ENCODE measurements around the gene ACKR4. TPM values are rescaled to one million over a fixed set of nuclear protein-coding genes. Genes with fewer than 3 reads are reported as not detected.
A peak's percentile ranks its signal among the peaks of the same experiment; 100 is the strongest.
"Not testable (repeated sequence)": the region's sequence is repeated elsewhere in the genome, so short reads cannot be mapped to it uniquely, and the experiment has no call there.

Gene ACKR4
- total RNA-seq, result not detected

DNA sequence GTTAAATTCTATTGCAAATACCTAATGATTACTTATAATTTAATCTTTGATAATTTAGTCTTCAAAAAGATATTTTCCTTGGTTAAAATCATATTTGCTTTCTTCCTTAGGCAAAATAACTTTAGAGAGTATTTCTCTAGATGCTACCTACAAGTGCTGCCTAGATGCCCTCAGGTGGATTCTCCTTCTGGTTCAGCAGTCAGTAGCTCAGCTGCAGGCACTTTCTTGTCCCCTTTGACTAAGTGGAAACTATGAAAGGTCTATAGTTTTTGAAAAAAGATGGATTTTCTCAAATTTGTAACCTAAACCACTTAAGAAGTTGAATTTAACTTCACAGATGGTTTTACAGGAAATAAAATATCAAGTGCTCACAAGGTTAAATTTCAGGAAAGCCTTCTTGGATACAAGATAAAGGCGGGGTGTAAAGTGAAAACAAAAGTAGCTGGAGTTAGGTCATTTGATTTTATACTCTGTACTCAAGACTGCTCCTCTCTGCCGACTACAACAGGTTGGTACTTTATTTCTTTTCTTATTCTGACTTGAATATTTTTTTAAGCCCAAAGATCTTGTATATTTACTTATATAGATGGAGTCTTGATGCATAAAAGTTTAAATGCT, at the start of gene ACKR4:
TSS of gene ACKR4 (plus strand) at position 455 of the 618 bp plus-strand sequence. CDS start 3,128 bp downstream, outside the sequence.
- no peaks in the 10 kb centered on the region for H3K27me3 Mint-ChIP-seq (ENCODE audit: low read depth)
- no peak within 1 kb of the TSS for H3K27ac Mint-ChIP-seq
- intact Hi-C loops (cut with micrococcal nuclease), result no loop called here
- CTCF ChIA-PET, result interaction anchor here (0.6 kb wide), 1 partner anchor 780 kb away, joined by 3 read pairs; no protein-coding TSS in a partner anchor
- peaks cover 3% of the 10 kb centered on the region for H3K4me1 Mint-ChIP-seq (ENCODE audit: low read depth)
- no peak for DNase-seq
- no peak within 1 kb of the TSS for H3K4me3 Mint-ChIP-seq
- peaks cover 25% of the 10 kb centered on the region for H3K36me3 Mint-ChIP-seq (ENCODE audit: low read depth)
- H3K9me3 Mint-ChIP-seq, result no peaks in the 10 kb centered on the region

DNA sequence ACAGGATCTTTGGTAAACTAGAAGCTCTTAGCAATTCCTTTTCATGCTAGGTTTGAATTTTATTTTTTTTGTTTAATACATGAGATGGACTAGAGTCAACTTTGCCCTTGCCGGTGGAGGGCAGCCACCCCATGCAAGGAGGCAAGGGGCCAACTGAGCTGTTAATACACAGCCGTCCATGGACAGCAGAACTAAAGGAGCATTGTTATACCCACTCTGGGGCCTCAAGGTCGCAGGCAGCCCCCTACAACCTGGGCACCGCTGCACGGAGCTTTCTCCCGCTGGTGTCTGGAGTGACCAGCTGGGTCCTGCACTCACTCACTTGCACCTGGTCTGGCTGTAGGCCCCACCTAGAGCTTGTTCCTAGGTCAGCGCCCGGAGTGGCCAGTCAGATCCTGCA, 47.9 kb upstream of the ACKR4 start:
- H3K36me3 Mint-ChIP-seq (ENCODE audit: low read depth), result no peaks in the 10 kb centered on the region
- peaks cover 18% of the 10 kb centered on the region for H3K4me1 Mint-ChIP-seq (ENCODE audit: low read depth)
- no peaks in the 10 kb centered on the region for H3K27me3 Mint-ChIP-seq (ENCODE audit: low read depth)
- CTCF ChIA-PET, result interaction anchor here (1.3 to 1.5 kb wide), 2 partner anchors 92 to 94 kb away, joined by 3 read pairs; no protein-coding TSS in a partner anchor
- no peak overlapping the region for H3K4me3 Mint-ChIP-seq
- DNase-seq, result no peak
- H3K9me3 Mint-ChIP-seq, result no peaks in the 10 kb centered on the region
- intact Hi-C loops (cut with micrococcal nuclease), result no loop called here
- no peak overlapping the region for H3K27ac Mint-ChIP-seq

DNA sequence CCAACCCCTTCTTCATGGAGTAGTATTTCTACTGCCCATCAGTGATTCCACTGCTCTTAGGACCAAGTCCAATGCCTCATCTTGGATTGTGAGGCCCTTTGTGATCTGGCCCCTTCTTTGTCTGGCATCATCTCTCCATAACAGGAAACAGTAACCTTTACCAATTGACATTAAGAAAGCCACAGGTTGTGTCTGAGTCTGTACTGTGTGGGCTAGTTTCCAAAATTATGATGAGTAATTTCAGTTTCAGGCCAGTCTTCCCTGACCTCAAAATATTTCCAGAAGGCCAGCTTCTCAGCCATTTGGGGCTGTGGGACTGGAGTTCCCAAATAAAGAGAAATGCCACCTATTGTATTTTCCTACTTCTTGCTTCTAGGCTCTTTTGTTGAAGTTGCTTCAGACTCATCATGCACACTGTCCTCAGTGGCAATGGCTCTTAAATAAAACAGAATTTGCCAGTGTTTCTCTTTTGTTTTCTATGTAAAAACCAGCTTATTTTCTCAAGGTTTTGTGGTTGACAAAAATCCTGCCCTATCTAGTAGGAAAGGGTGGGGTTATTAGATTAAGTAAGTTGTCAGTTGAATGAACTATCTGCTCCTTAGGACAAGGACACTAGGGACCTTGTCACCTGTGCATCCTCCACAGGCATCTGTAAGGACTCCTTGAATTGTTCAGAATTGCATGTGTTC, 47.0 kb upstream of the ACKR4 start:
- H3K27ac Mint-ChIP-seq, result peak overlapping the region; percentile 24
- no peaks in the 10 kb centered on the region for H3K9me3 Mint-ChIP-seq
- H3K4me1 Mint-ChIP-seq (ENCODE audit: low read depth), result peaks cover 17% of the 10 kb centered on the region
- no peaks in the 10 kb centered on the region for H3K36me3 Mint-ChIP-seq (ENCODE audit: low read depth)
- H3K4me3 Mint-ChIP-seq, result no peak overlapping the region
- intact Hi-C loops (cut with micrococcal nuclease), result no loop called here
- CTCF ChIA-PET, result interaction anchor here (2.1 kb wide), 1 partner anchor 14 kb away, joined by 6 read pairs; no protein-coding TSS in a partner anchor
- no peak for DNase-seq
- no peaks in the 10 kb centered on the region for H3K27me3 Mint-ChIP-seq (ENCODE audit: low read depth)

DNA sequence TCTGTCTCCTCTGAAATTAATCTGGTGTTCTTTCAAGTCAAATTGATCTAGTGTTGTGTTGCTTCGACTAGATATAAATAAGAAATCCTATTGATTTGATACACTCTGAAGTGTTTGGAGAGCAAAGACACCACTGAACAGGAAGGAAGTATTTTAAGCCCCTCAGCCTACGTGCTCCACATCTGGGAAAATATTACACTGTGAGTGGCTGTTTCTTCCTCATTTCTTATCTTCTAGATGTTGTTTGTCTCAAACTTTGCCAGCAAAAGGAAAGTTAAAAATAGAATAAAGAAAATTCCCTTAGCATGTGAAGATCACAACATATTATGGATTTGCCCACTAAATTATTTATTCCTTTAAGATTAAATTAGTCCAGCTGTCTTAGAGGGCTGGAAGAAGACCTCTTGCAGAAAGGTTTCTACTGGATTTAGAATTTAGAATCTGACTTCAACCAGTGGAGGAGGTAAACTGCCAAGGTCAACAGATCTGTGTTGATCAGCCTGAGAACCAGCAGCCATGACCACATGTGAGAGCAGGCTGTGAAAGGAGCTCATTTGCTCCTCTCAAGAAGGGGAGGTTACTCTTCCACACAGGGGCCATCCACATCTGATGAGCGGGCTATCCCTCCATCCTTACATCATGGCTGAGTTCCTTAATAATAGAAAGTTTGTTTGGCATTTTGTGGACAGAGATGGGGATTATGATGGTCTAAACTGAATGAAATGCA, 46.3 kb upstream of the ACKR4 start:
- Mint-ChIP-seq H3K4me3 (no peak overlapping the region), H3K36me3 (ENCODE audit: low read depth) (peaks cover under 1% of the 10 kb centered on the region), H3K9me3 (no peaks in the 10 kb centered on the region), H3K4me1 (ENCODE audit: low read depth) (peaks cover 17% of the 10 kb centered on the region), H3K27me3 (ENCODE audit: low read depth) (no peaks in the 10 kb centered on the region), H3K27ac (no peak overlapping the region)
- intact Hi-C loops (cut with micrococcal nuclease), result no loop called here
- no peak for DNase-seq
- CTCF ChIA-PET, result interaction anchor here (2.1 kb wide), 1 partner anchor 15 kb away, joined by 6 read pairs; no protein-coding TSS in a partner anchor

DNA sequence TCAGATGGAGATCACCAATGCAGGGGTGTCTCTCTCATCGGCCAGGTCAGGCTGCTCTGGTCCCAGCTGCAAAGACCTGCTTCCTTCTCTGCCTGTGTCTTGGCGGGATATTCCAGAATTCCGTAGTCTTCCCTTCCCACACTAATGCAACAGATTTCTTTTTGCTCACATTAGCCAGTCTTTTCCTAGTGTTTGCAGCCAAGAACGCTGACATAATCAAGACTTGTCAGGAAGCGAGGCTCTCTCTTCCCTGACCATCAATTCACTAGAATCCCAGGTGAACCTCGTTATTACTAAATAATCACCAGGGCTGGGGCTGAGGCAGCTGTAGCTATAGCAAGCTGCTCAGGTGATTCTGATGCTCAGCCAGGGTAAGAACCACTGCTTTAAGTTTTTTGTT, 43.2 kb upstream of the ACKR4 start:
- Mint-ChIP-seq H3K27ac (no peak overlapping the region), H3K4me1 (ENCODE audit: low read depth) (peaks cover 17% of the 10 kb centered on the region), H3K4me3 (no peak overlapping the region), H3K9me3 (no peaks in the 10 kb centered on the region), H3K36me3 (ENCODE audit: low read depth) (peaks cover 5% of the 10 kb centered on the region), H3K27me3 (ENCODE audit: low read depth) (no peaks in the 10 kb centered on the region)
- intact Hi-C loops (cut with micrococcal nuclease), result no loop called here
- DNase-seq, result no peak
- CTCF ChIA-PET, result interaction anchor here (0.7 kb wide), 1 partner anchor 11 kb away, joined by 3 read pairs; no protein-coding TSS in a partner anchor

DNA sequence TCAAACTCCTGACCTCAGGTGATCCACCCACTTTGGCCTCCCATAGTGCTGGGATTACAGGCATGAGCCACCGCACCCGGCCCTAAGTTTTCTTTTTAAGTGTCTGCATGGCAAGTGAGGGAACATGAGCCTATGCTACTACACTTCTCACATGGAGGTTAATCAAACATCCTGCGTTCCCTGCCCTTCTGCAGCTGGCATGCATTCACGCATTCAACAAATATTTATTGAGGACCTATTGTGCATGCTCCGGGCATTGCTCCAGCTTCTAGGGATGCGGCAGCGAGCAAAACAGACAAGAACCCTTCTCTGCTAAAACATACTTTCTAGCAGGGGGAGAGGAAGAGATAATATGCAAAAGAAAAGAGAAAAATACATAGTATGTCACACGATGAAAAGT, 42.6 kb upstream of the ACKR4 start:
- CTCF ChIA-PET, result interaction anchor here (0.7 kb wide), 1 partner anchor 12 kb away, joined by 3 read pairs; no protein-coding TSS in a partner anchor
- H3K4me1 Mint-ChIP-seq (ENCODE audit: low read depth), result peaks cover 16% of the 10 kb centered on the region
- intact Hi-C loops (cut with micrococcal nuclease), result no loop called here
- H3K27me3 Mint-ChIP-seq (ENCODE audit: low read depth), result no peaks in the 10 kb centered on the region
- peaks cover 5% of the 10 kb centered on the region for H3K36me3 Mint-ChIP-seq (ENCODE audit: low read depth)
- no peaks in the 10 kb centered on the region for H3K9me3 Mint-ChIP-seq
- no peak for DNase-seq
- H3K4me3 Mint-ChIP-seq, result no peak overlapping the region
- H3K27ac Mint-ChIP-seq, result no peak overlapping the region

DNA sequence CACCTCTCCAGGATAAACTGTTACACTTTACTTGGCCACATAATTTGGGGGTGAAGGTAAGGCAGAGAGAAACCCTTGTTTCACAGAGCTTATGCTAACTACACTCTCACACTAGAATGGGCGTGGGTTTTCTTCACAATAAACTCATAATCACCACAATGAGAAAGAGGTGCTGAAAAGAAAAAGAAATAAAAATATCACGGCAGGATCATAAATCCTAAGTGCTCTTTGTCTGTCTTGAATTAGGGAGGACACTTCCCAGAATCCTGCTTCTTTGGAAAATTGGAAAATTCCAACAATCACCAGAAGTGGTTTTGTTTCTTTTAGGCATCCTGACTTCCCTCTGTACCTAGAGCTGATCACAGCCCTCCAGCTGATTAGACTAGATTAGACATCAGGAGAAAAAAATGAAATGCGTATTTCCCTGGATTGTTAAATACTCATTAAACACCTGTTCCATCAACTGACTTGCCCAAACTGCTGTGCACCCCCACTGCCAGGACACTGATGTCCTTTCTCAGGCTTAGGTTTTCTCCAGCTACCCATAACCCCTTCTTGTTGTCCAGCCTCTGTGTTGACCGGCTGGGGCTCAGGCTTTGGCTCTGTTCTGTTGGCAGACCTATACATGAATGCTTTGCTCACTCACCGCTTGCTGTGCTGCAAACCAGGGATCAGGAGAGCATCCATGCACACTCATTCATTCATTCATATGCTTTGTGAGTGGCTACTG, 41.6 kb upstream of the ACKR4 start:
- no peaks in the 10 kb centered on the region for H3K9me3 Mint-ChIP-seq
- H3K4me1 Mint-ChIP-seq (ENCODE audit: low read depth), result peaks cover 5% of the 10 kb centered on the region
- no peak for DNase-seq
- CTCF ChIA-PET, result no interaction called here
- no peaks in the 10 kb centered on the region for H3K27me3 Mint-ChIP-seq (ENCODE audit: low read depth)
- no peak overlapping the region for H3K27ac Mint-ChIP-seq
- intact Hi-C loops (cut with micrococcal nuclease), result no loop called here
- peaks cover 5% of the 10 kb centered on the region for H3K36me3 Mint-ChIP-seq (ENCODE audit: low read depth)
- H3K4me3 Mint-ChIP-seq, result no peak overlapping the region

DNA sequence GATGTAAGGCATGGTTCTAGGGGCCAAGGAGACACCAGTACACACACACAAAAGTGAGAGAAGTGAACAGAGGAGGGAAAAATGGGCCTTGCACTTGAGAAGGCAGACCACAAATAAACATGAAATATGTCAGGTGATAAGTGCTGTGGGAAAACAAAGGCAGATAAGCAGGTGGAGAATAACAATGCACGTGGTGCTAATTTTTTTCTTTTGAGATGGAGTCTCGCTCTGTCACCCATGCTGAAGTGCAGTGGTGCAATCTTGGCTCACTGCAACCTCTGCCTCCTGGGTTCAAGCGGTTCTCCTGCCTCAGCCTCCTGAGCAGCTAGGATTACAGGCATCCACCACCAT, 41.1 kb upstream of the ACKR4 start:
- H3K36me3 Mint-ChIP-seq (ENCODE audit: low read depth); CTCF ChIA-PET; H3K27me3 Mint-ChIP-seq (ENCODE audit: low read depth); DNase-seq; intact Hi-C loops (cut with micrococcal nuclease); H3K27ac Mint-ChIP-seq; H3K9me3 Mint-ChIP-seq; H3K4me3 Mint-ChIP-seq; H3K4me1 Mint-ChIP-seq (ENCODE audit: low read depth): not testable (repeated sequence)

DNA sequence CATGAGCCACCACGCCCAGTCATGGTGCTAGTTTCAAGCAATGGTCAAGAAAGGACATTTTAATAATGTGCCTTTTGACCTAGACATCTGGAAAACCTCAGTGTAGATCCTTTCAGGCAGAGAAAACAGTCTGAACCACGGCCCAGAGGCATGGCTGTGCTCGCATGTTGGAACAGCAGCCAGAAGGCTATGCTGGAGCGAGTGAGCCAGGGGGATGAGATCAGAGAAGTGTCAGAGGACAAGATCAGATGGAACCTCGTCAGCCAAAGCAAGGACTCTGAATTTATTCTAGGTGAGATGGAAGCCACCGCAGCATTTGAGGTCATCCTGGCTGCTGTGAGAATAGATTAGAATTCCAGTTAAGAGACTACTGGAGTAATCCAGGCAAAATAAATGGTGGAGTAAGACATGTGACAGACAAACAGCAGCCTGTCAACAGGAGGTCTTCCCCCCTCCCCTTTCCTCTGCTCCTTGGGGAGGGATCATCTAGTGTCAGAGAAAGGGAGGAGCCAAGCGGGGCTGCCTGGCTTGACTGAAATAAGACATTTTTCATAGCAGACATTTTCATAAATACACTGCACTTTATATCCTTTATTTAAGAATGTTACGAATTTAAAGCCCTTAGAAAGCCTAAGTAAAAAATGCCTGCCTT, 40.4 kb upstream of the ACKR4 start:
- peaks cover 8% of the 10 kb centered on the region for H3K36me3 Mint-ChIP-seq (ENCODE audit: low read depth)
- intact Hi-C loops (cut with micrococcal nuclease), result no loop called here
- H3K27ac Mint-ChIP-seq, result no peak overlapping the region
- no peaks in the 10 kb centered on the region for H3K27me3 Mint-ChIP-seq (ENCODE audit: low read depth)
- CTCF ChIA-PET, result interaction anchor here (0.6 kb wide), 1 partner anchor 191 kb away, joined by 3 read pairs; no protein-coding TSS in a partner anchor
- H3K9me3 Mint-ChIP-seq, result no peaks in the 10 kb centered on the region
- no peaks in the 10 kb centered on the region for H3K4me1 Mint-ChIP-seq (ENCODE audit: low read depth)
- DNase-seq, result no peak
- H3K4me3 Mint-ChIP-seq, result no peak overlapping the region

DNA sequence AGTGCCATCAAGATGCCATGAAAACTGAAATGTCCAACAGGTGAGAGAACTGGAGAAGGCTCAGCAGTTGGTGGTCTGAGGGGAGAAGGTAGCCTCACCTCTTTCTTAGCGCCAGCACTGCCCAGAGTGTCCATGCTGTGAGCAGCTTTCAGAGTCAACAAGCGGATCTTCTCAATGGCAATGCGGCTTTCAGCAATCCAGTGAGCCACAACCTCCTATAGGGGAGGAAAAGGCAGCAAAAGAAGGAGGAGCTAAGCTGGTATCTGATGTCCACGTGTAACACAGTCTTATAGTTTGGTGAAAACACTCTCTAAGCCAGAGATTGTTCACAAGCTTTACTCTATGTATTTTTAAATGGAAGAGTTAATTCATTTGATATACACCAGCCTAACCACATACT, 36.1 kb upstream of the ACKR4 start:
- no peak overlapping the region for H3K4me3 Mint-ChIP-seq
- no peaks in the 10 kb centered on the region for H3K27me3 Mint-ChIP-seq (ENCODE audit: low read depth)
- peaks cover 15% of the 10 kb centered on the region for H3K36me3 Mint-ChIP-seq (ENCODE audit: low read depth)
- H3K9me3 Mint-ChIP-seq, result peaks cover 3% of the 10 kb centered on the region
- no peak overlapping the region for H3K27ac Mint-ChIP-seq
- intact Hi-C loops (cut with micrococcal nuclease), result no loop called here
- no peak for DNase-seq
- no peaks in the 10 kb centered on the region for H3K4me1 Mint-ChIP-seq (ENCODE audit: low read depth)
- CTCF ChIA-PET, result no interaction called here

DNA sequence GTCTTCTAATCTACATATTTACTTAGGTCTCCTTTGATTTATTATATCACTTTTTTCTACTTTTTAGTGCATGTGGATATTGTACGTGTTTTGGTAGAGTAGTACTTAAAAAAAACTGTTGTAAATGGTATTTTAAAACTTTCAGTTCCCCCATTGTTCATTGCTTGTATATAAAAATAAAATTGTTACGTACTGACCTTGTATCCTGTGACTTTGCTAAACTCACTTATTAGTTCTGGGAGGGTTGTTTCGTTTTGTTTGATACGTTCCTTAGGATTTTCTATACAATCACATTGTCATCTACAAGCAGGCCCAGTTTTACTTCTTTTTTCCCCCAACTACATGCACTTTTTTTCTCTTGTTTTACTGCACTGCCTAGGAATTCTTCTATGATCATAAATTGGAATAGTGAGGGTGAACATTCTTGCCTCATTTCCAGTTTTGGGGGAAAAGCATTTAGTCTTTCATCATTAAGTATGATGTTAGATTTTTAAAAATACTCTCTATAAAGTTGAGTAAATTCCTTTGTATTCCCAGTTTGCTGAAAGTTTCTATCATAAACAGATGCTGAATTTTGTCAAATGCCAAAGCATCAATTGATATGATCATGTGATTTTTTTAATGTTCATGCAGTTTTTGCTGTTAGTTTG, 33.5 kb upstream of the ACKR4 start:
- no peaks in the 10 kb centered on the region for H3K4me1 Mint-ChIP-seq (ENCODE audit: low read depth)
- H3K9me3 Mint-ChIP-seq, result peaks cover 3% of the 10 kb centered on the region
- CTCF ChIA-PET, result interaction anchor here (1.3 kb wide), 1 partner anchor 78 kb away, joined by 3 read pairs; no protein-coding TSS in a partner anchor
- no peaks in the 10 kb centered on the region for H3K27me3 Mint-ChIP-seq (ENCODE audit: low read depth)
- H3K36me3 Mint-ChIP-seq (ENCODE audit: low read depth), result peaks cover 13% of the 10 kb centered on the region
- H3K4me3 Mint-ChIP-seq, result no peak overlapping the region
- no peak overlapping the region for H3K27ac Mint-ChIP-seq
- intact Hi-C loops (cut with micrococcal nuclease), result no loop called here
- no peak for DNase-seq
